Tibial artery (tissue), 4 donors: Measurements from ENCODE around the gene ESYT2.

Experiments used
- DNase-seq, 2 donors: peaks; one replicate each; pipeline ENCODE4 v3.0.0-alpha.2; 2019
- H3K27ac ChIP-seq, 2 donors: fragments of 200-600 bp; sonication (generic) in 1 of 2; 1 replicate in 1 of 2; 2 replicates in 1 of 2; pipeline ENCODE4 v1.5.1; 2018 to 2019; ENCODE audit warnings: mild to moderate bottlenecking in 1 of 2
- H3K27me3 ChIP-seq, 2 donors: fragments of 200-600 bp; sonication (generic) in 1 of 2; one replicate each; pipeline versions ENCODE4 v1.5.1 to v1.6.0; 2016 to 2019
- H3K36me3 ChIP-seq, 3 donors: fragments of 200-600 bp; sonication (generic) in 2 of 3; one replicate each; pipeline ENCODE4 v1.5.1; 2016 to 2019; ENCODE audit warnings: mild to moderate bottlenecking in 2 of 3
- H3K4me1 ChIP-seq, 4 donors: fragments of 200-600 bp; sonication (generic) in 2 of 4; 1 replicate in 3 of 4; 2 replicates in 1 of 4; pipeline ENCODE4 v1.5.1; 2016 to 2019
- H3K4me3 ChIP-seq, 2 donors: fragments of 200-600 bp; sonication (generic) in 1 of 2; 1 replicate in 1 of 2; 2 replicates in 1 of 2; pipeline ENCODE4 v1.5.1; 2018 to 2019; ENCODE audit warnings: mild to moderate bottlenecking in 2 of 2
- H3K9me3 ChIP-seq, 3 donors: fragments of 200-600 bp; sonication (generic) in 1 of 3; one replicate each; pipeline ENCODE4 v1.5.1; 2016 to 2019
- intact Hi-C: fragments of 100-400 bp; cut with DNase I; formaldehyde crosslinking; loops from one replicate; pipeline ENCODE4 v1.15.0; 2023; ENCODE audit warnings: low total_unique reads
- TF ChIP-seq, protein P1 (sequence below), 2 experiments: fragments of 200-600 bp in 1 of 2; fragments of 450-650 bp in 1 of 2; IDR thresholded peaks; one replicate each; pipeline ENCODE4 v1.5.1; 2017 to 2019; ENCODE audit warnings: antibody characterized with exemption in 2 of 2, mild to moderate bottlenecking in 1 of 2, moderate library complexity in 1 of 2

The ESYT2 gene

GRCh38 chr7:158816995-158817394 is 12.3 kb downstream of the ESYT2 start:
- peak overlapping the region; percentile 84 to 90 for H3K27ac ChIP-seq
- H3K4me3 ChIP-seq = no peak overlapping the region
- H3K36me3 ChIP-seq = no peaks in the 10 kb centered on the region
- TF ChIP-seq, protein P1, sequence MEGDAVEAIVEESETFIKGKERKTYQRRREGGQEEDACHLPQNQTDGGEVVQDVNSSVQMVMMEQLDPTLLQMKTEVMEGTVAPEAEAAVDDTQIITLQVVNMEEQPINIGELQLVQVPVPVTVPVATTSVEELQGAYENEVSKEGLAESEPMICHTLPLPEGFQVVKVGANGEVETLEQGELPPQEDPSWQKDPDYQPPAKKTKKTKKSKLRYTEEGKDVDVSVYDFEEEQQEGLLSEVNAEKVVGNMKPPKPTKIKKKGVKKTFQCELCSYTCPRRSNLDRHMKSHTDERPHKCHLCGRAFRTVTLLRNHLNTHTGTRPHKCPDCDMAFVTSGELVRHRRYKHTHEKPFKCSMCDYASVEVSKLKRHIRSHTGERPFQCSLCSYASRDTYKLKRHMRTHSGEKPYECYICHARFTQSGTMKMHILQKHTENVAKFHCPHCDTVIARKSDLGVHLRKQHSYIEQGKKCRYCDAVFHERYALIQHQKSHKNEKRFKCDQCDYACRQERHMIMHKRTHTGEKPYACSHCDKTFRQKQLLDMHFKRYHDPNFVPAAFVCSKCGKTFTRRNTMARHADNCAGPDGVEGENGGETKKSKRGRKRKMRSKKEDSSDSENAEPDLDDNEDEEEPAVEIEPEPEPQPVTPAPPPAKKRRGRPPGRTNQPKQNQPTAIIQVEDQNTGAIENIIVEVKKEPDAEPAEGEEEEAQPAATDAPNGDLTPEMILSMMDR (IDR thresholded peaks at IDR 0.05) = no peak
- H3K9me3 ChIP-seq = no peaks in the 10 kb centered on the region
- H3K4me1 ChIP-seq = peaks cover 5 to 92% (median 78%) of the 10 kb centered on the region in 4 donors
- intact Hi-C loops = no loop called here
- H3K27me3 ChIP-seq = no peaks in the 10 kb centered on the region
- no peak for DNase-seq

DNA sequence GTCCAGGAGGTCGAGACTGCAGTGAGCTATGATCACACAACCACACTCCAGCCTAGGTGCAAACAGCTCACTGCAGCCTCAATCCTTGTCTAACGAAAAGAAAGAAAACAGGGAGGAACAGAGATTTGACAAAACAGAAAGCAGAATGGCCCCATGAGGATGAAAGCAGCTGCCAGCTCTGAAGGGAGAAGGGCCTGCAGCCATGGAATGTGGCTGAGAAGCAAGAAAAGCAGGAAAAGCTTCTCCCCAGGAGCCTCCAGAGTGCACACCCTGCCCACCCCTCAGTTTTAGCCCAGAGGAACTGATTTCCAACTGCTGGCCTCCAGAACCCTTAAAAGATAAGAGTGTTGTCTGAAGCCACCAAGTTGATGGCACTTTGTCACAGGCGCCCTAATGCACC is 13.0 kb downstream of the ESYT2 start:
- Histone ChIP-seq H3K27ac (peak overlapping the region; percentile 84 to 90), H3K27me3 (no peaks in the 10 kb centered on the region), H3K4me1 (peaks cover under 1 to 92% (median 82%) of the 10 kb centered on the region in 4 donors), H3K9me3 (no peaks in the 10 kb centered on the region), H3K4me3 (no peak overlapping the region), H3K36me3 (no peaks in the 10 kb centered on the region)
- TF ChIP-seq, protein P1 (IDR thresholded peaks at IDR 0.05) = no peak
- DNase-seq = no peak
- intact Hi-C loops = no loop called here

GRCh38 chr7:158815800-158816128 is 13.5 kb downstream of the ESYT2 start:
- Histone ChIP-seq H3K27ac (peak overlapping the region; percentile 84 to 90), H3K9me3 (no peaks in the 10 kb centered on the region), H3K36me3 (no peaks in the 10 kb centered on the region), H3K4me3 (no peak overlapping the region), H3K4me1 (peaks cover 0 to 92% (median 82%) of the 10 kb centered on the region in 4 donors), H3K27me3 (no peaks in the 10 kb centered on the region)
- no peak for DNase-seq
- intact Hi-C loops = no loop called here
- TF ChIP-seq, protein P1 (IDR thresholded peaks at IDR 0.05) = no peak

DNA sequence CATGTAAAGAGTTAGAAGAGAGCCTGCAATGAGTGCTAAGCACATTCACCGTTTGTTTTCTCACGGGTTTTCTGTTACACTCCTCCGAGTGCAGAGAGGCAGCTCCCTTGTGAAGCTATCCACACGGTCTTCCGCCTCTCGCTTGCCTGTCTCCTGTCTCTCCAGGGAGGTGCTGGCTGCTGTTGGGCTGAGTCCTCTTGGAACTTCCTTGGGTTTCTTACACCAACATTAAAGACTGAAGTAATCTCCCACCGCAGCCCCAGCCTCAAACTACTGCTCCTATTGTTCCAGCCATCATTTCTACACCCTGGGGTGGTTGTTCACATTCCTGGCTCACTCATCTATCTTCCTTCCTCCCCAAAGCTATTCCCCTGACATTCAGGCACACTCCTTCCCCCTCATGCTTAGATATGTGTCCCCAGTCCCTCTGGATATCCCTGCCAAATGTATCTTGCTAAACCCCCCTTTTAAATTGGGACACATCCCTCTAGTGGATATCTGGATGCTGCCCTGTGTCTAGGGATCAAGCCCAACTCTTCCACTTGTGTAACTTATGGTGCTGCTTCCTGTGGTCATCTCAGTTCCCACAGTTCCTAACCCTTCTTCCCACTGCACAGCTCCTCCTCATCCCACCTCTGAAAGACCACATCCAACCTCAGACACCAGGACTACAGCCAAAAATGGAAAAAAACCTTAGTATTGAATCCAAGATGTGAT is 14.1 kb downstream of the ESYT2 start:
- intact Hi-C loops = no loop called here
- Histone ChIP-seq H3K9me3 (no peaks in the 10 kb centered on the region), H3K36me3 (no peaks in the 10 kb centered on the region), H3K4me3 (no peak overlapping the region), H3K27me3 (no peaks in the 10 kb centered on the region), H3K4me1 (peaks cover 0 to 92% (median 79%) of the 10 kb centered on the region in 4 donors), H3K27ac (peak overlapping the region; percentile 84 to 90)
- no peak for DNase-seq
- TF ChIP-seq, protein P1 (IDR thresholded peaks at IDR 0.05) = no peak

DNA sequence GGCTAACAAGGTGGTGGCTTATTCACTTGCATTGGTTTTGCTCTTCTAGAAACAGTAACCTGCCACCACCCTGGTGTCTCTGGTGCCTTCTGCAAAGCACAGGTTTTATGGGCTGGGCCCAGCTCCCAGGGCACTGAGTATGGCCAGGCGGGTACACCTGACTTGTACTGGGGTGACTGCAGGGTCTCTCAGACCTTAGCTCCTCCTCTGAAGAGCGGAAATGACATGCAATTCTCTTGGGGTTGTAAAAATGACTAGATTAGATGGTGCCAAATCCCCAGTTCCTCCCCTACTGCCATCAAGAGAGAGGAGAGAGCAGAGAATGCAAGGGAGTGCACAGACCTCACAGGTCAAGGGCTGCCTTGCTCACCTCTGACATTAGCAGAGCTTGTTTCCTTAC is 14.7 kb downstream of the ESYT2 start:
- no peak overlapping the region for H3K4me3 ChIP-seq
- intact Hi-C loops = no loop called here
- H3K36me3 ChIP-seq = no peaks in the 10 kb centered on the region
- H3K9me3 ChIP-seq = no peaks in the 10 kb centered on the region
- H3K4me1 ChIP-seq = peaks cover 0 to 92% (median 80%) of the 10 kb centered on the region in 4 donors
- TF ChIP-seq, protein P1 (IDR thresholded peaks at IDR 0.05) = no peak
- H3K27me3 ChIP-seq = no peaks in the 10 kb centered on the region
- no peak for DNase-seq
- peak overlapping the region; percentile 84 to 90 for H3K27ac ChIP-seq
